Measurements from ENCODE around the gene NOL9.

DNA sequence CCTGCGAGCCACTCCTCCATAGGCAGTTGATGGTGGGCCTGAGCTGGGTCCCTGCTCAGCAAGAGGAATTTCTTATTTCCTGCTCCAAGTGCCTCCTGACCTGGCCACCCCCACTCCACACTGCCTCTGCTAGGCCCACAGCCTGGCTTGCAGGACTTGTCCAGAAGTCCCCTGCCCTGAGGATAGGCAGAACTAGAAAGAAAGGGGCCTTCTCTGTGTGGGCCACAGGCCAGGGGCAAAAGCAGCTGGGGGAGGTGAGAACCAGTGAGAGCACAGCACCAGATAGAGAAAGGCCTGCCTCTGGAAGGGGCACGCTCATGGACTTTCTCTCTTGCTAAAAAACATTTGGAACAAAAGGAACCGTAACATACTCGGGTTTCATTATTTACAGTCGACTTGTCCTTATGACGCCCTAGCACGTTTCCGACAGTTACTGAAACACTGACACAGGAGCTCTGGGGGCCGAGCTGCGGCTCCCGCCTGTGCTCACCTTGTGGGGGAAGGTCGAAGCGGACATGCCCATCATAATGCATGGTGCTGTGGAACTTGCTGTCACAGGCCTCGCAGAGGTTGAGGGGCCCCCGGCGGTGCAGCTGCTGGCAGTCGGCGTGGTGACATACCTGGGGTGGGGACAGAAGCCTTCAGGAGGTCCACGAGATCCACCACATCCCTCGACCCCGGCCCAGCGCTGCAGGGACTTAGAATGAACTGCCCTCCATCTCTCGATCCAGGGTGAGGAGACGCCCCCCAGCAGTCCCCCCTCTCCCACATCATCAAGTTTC is 77.1 kb downstream of the NOL9 start:
- no peak for TF ChIP-seq CTCF (IDR thresholded peaks at IDR 0.05)
- TF ChIP-seq EP300 (IDR thresholded peaks at IDR 0.05): no peak

Measured in tibial nerve (tissue), 4 donors.